ENCODE data around the gene LIMK1.

LIMK1 gene

GRCh38 chr7:74049997-74050798, 33.4 kb upstream of the LIMK1 start:
- no peak for DNase-seq (ENCODE audit: low read depth)
- no peak overlapping the region for H3K4me3 ChIP-seq (ENCODE audit: control insufficient read depth, low read depth, low read length)
- no peak for TF ChIP-seq CTCF (IDR thresholded peaks at IDR 0.05; ENCODE audit: control insufficient read depth, insufficient read depth, low read depth, low read length, missing control alignments)

GRCh38 chr7:74051193-74051592, 32.4 kb upstream of the LIMK1 start:
- DNase-seq (ENCODE audit: low read depth) = no peak
- no peak overlapping the region for H3K4me3 ChIP-seq (ENCODE audit: control insufficient read depth, low read depth, low read length)
- no peak for TF ChIP-seq CTCF (IDR thresholded peaks at IDR 0.05; ENCODE audit: control insufficient read depth, insufficient read depth, low read depth, low read length, missing control alignments)

GRCh38 chr7:74051629-74052410, 31.8 kb upstream of the LIMK1 start:
- no peak for DNase-seq (ENCODE audit: low read depth)
- TF ChIP-seq CTCF (IDR thresholded peaks at IDR 0.05; ENCODE audit: control insufficient read depth, insufficient read depth, low read depth, low read length, missing control alignments) = peak; percentile 35
- H3K4me3 ChIP-seq (ENCODE audit: control insufficient read depth, low read depth, low read length) = no peak overlapping the region

- TF ChIP-seq CTCF (IDR thresholded peaks at IDR 0.05; ENCODE audit: control insufficient read depth, insufficient read depth, low read depth, low read length, missing control alignments) = no peak
- DNase-seq (ENCODE audit: low read depth) = no peak
- H3K4me3 ChIP-seq (ENCODE audit: control insufficient read depth, low read depth, low read length) = no peak overlapping the region
Observed at GRCh38 chr7:74052628-74053027, 31.0 kb upstream of the LIMK1 start.

GRCh38 chr7:74053589-74054186, 29.9 kb upstream of the LIMK1 start:
- H3K4me3 ChIP-seq (ENCODE audit: control insufficient read depth, low read depth, low read length) = no peak overlapping the region
- DNase-seq (ENCODE audit: low read depth) = no peak
- TF ChIP-seq CTCF (IDR thresholded peaks at IDR 0.05; ENCODE audit: control insufficient read depth, insufficient read depth, low read depth, low read length, missing control alignments) = no peak

- no peak for DNase-seq (ENCODE audit: low read depth)
- TF ChIP-seq CTCF (IDR thresholded peaks at IDR 0.05; ENCODE audit: control insufficient read depth, insufficient read depth, low read depth, low read length, missing control alignments) = no peak
- H3K4me3 ChIP-seq (ENCODE audit: control insufficient read depth, low read depth, low read length) = no peak overlapping the region
Observed at GRCh38 chr7:74056096-74056915, 27.3 kb upstream of the LIMK1 start.
